Measurements from ENCODE around the gene POU2F1.
"Not testable (repeated sequence)": the region's sequence is repeated elsewhere in the genome, so short reads cannot be mapped to it uniquely, and the experiment has no call there.

POU2F1 gene

GRCh38 chr1:167244244-167244643, 23.6 kb downstream of the POU2F1 start:
- H3K9ac ChIP-seq (ENCODE audit: low read length) = no peak overlapping the region
- no peaks in the 10 kb centered on the region for H3K36me3 ChIP-seq (ENCODE audit: control insufficient read depth, insufficient read depth, low read length)
- H3K4me1 ChIP-seq (ENCODE audit: control insufficient read depth, insufficient read depth, low read length) = no peaks in the 10 kb centered on the region
- H3K27me3 ChIP-seq (ENCODE audit: control insufficient read depth, insufficient read depth, low read length) = no peaks in the 10 kb centered on the region
- H3K4me3 ChIP-seq (ENCODE audit: low read length) = no peak overlapping the region
- H3K9me3 ChIP-seq (ENCODE audit: control insufficient read depth, low read length) = no peaks in the 10 kb centered on the region

- H3K4me1 ChIP-seq (ENCODE audit: control insufficient read depth, insufficient read depth, low read length); H3K9ac ChIP-seq (ENCODE audit: low read length); H3K4me3 ChIP-seq (ENCODE audit: low read length); H3K27me3 ChIP-seq (ENCODE audit: control insufficient read depth, insufficient read depth, low read length); H3K36me3 ChIP-seq (ENCODE audit: control insufficient read depth, insufficient read depth, low read length); H3K9me3 ChIP-seq (ENCODE audit: control insufficient read depth, low read length): not testable (repeated sequence)
Measured at GRCh38 chr1:167245168-167245567, 24.5 kb downstream of the POU2F1 start.

GRCh38 chr1:167246971-167247370, 26.3 kb downstream of the POU2F1 start:
- Histone ChIP-seq H3K36me3 (ENCODE audit: control insufficient read depth, insufficient read depth, low read length) (no peaks in the 10 kb centered on the region), H3K9ac (ENCODE audit: low read length) (no peak overlapping the region), H3K9me3 (ENCODE audit: control insufficient read depth, low read length) (no peaks in the 10 kb centered on the region), H3K27me3 (ENCODE audit: control insufficient read depth, insufficient read depth, low read length) (no peaks in the 10 kb centered on the region), H3K4me3 (ENCODE audit: low read length) (no peak overlapping the region), H3K4me1 (ENCODE audit: control insufficient read depth, insufficient read depth, low read length) (no peaks in the 10 kb centered on the region)

- H3K36me3 ChIP-seq (ENCODE audit: control insufficient read depth, insufficient read depth, low read length) = no peaks in the 10 kb centered on the region
- H3K27me3 ChIP-seq (ENCODE audit: control insufficient read depth, insufficient read depth, low read length) = no peaks in the 10 kb centered on the region
- H3K9ac ChIP-seq (ENCODE audit: low read length) = no peak overlapping the region
- no peak overlapping the region for H3K4me3 ChIP-seq (ENCODE audit: low read length)
- no peaks in the 10 kb centered on the region for H3K9me3 ChIP-seq (ENCODE audit: control insufficient read depth, low read length)
- no peaks in the 10 kb centered on the region for H3K4me1 ChIP-seq (ENCODE audit: control insufficient read depth, insufficient read depth, low read length)
Measured at GRCh38 chr1:167247754-167248153, 27.1 kb downstream of the POU2F1 start.

- Histone ChIP-seq H3K36me3 (ENCODE audit: control insufficient read depth, insufficient read depth, low read length) (no peaks in the 10 kb centered on the region), H3K4me1 (ENCODE audit: control insufficient read depth, insufficient read depth, low read length) (no peaks in the 10 kb centered on the region), H3K4me3 (ENCODE audit: low read length) (no peak overlapping the region), H3K27me3 (ENCODE audit: control insufficient read depth, insufficient read depth, low read length) (no peaks in the 10 kb centered on the region), H3K9ac (ENCODE audit: low read length) (no peak overlapping the region), H3K9me3 (ENCODE audit: control insufficient read depth, low read length) (no peaks in the 10 kb centered on the region)
Measured at GRCh38 chr1:167248707-167249642, 28.3 kb downstream of the POU2F1 start.

- Histone ChIP-seq H3K4me1 (ENCODE audit: control insufficient read depth, insufficient read depth, low read length) (no peaks in the 10 kb centered on the region), H3K9ac (ENCODE audit: low read length) (no peak overlapping the region), H3K4me3 (ENCODE audit: low read length) (no peak overlapping the region), H3K27me3 (ENCODE audit: control insufficient read depth, insufficient read depth, low read length) (no peaks in the 10 kb centered on the region), H3K36me3 (ENCODE audit: control insufficient read depth, insufficient read depth, low read length) (no peaks in the 10 kb centered on the region), H3K9me3 (ENCODE audit: control insufficient read depth, low read length) (no peaks in the 10 kb centered on the region)
Measured at GRCh38 chr1:167249702-167250101, 29.0 kb downstream of the POU2F1 start.

- Histone ChIP-seq H3K9me3 (ENCODE audit: control insufficient read depth, low read length) (no peaks in the 10 kb centered on the region), H3K36me3 (ENCODE audit: control insufficient read depth, insufficient read depth, low read length) (no peaks in the 10 kb centered on the region), H3K9ac (ENCODE audit: low read length) (no peak overlapping the region), H3K4me3 (ENCODE audit: low read length) (no peak overlapping the region), H3K27me3 (ENCODE audit: control insufficient read depth, insufficient read depth, low read length) (no peaks in the 10 kb centered on the region), H3K4me1 (ENCODE audit: control insufficient read depth, insufficient read depth, low read length) (no peaks in the 10 kb centered on the region)
Measured at GRCh38 chr1:167250482-167250881, 29.8 kb downstream of the POU2F1 start.

- no peaks in the 10 kb centered on the region for H3K27me3 ChIP-seq (ENCODE audit: control insufficient read depth, insufficient read depth, low read length)
- H3K4me3 ChIP-seq (ENCODE audit: low read length) = no peak overlapping the region
- no peak overlapping the region for H3K9ac ChIP-seq (ENCODE audit: low read length)
- H3K4me1 ChIP-seq (ENCODE audit: control insufficient read depth, insufficient read depth, low read length) = no peaks in the 10 kb centered on the region
- H3K36me3 ChIP-seq (ENCODE audit: control insufficient read depth, insufficient read depth, low read length) = no peaks in the 10 kb centered on the region
- H3K9me3 ChIP-seq (ENCODE audit: control insufficient read depth, low read length) = no peaks in the 10 kb centered on the region
Measured at GRCh38 chr1:167251472-167251871, 30.8 kb downstream of the POU2F1 start.

- H3K27me3 ChIP-seq (ENCODE audit: control insufficient read depth, insufficient read depth, low read length) = no peaks in the 10 kb centered on the region
- H3K9ac ChIP-seq (ENCODE audit: low read length) = no peak overlapping the region
- H3K4me1 ChIP-seq (ENCODE audit: control insufficient read depth, insufficient read depth, low read length) = no peaks in the 10 kb centered on the region
- no peaks in the 10 kb centered on the region for H3K9me3 ChIP-seq (ENCODE audit: control insufficient read depth, low read length)
- no peak overlapping the region for H3K4me3 ChIP-seq (ENCODE audit: low read length)
- H3K36me3 ChIP-seq (ENCODE audit: control insufficient read depth, insufficient read depth, low read length) = no peaks in the 10 kb centered on the region
Measured at GRCh38 chr1:167252986-167253385, 32.3 kb downstream of the POU2F1 start.

GRCh38 chr1:167258858-167259257, 38.2 kb downstream of the POU2F1 start:
- H3K9ac ChIP-seq (ENCODE audit: low read length) = no peak overlapping the region
- H3K4me1 ChIP-seq (ENCODE audit: control insufficient read depth, insufficient read depth, low read length) = peaks cover 15% of the 10 kb centered on the region
- no peaks in the 10 kb centered on the region for H3K36me3 ChIP-seq (ENCODE audit: control insufficient read depth, insufficient read depth, low read length)
- no peaks in the 10 kb centered on the region for H3K27me3 ChIP-seq (ENCODE audit: control insufficient read depth, insufficient read depth, low read length)
- no peaks in the 10 kb centered on the region for H3K9me3 ChIP-seq (ENCODE audit: control insufficient read depth, low read length)
- no peak overlapping the region for H3K4me3 ChIP-seq (ENCODE audit: low read length)

GRCh38 chr1:167262836-167263235, 42.1 kb downstream of the POU2F1 start:
- no peaks in the 10 kb centered on the region for H3K27me3 ChIP-seq (ENCODE audit: control insufficient read depth, insufficient read depth, low read length)
- H3K9me3 ChIP-seq (ENCODE audit: control insufficient read depth, low read length) = no peaks in the 10 kb centered on the region
- no peak overlapping the region for H3K9ac ChIP-seq (ENCODE audit: low read length)
- H3K4me1 ChIP-seq (ENCODE audit: control insufficient read depth, insufficient read depth, low read length) = peaks cover 22% of the 10 kb centered on the region
- no peaks in the 10 kb centered on the region for H3K36me3 ChIP-seq (ENCODE audit: control insufficient read depth, insufficient read depth, low read length)
- no peak overlapping the region for H3K4me3 ChIP-seq (ENCODE audit: low read length)

- Histone ChIP-seq H3K4me1 (ENCODE audit: control insufficient read depth, insufficient read depth, low read length) (peaks cover 24% of the 10 kb centered on the region), H3K9me3 (ENCODE audit: control insufficient read depth, low read length) (no peaks in the 10 kb centered on the region), H3K9ac (ENCODE audit: low read length) (no peak overlapping the region), H3K27me3 (ENCODE audit: control insufficient read depth, insufficient read depth, low read length) (no peaks in the 10 kb centered on the region), H3K36me3 (ENCODE audit: control insufficient read depth, insufficient read depth, low read length) (no peaks in the 10 kb centered on the region), H3K4me3 (ENCODE audit: low read length) (no peak overlapping the region)
Measured at GRCh38 chr1:167263344-167263743, 42.7 kb downstream of the POU2F1 start.

All from mucosa of stomach (tissue), 1 donor.